Fibroblast of villous mesenchyme (primary cell): Measurements from ENCODE around the gene KIAA1755. TPM values are rescaled to one million over a fixed set of nuclear protein-coding genes. Genes with fewer than 3 reads are reported as not detected.

Experiments
- DNase-seq: peaks from one replicate; pipeline ENCODE4 v3.0.0-alpha.2; 2010; ENCODE audit warnings: low read depth
- H3K4me3 ChIP-seq: 2 replicates; pipeline ENCODE4 v1.5.1; 2011; ENCODE audit warnings: low read depth, mild to moderate bottlenecking, low read length
- CTCF ChIP-seq: IDR thresholded peaks from 2 replicates; pipeline ENCODE4 v1.5.1; 2012; ENCODE audit warnings: low read depth, mild to moderate bottlenecking, low read length; ENCODE audit not compliant: insufficient read depth
- total RNA-seq: library from RNA; depleted of rRNA; stranded (reverse); fragments of >200 nt; gene quantifications from 2 replicates; pipeline ENCODE4 v1.2.3, GENCODE V29; 2012

The KIAA1755 gene
- total RNA-seq, 1 donor = 1.3 TPM

- H3K4me3 ChIP-seq = no peak overlapping the region
- DNase-seq = no peak
- no peak for TF ChIP-seq CTCF
Measured at GRCh38 chr20:38228436-38228835, 32.1 kb downstream of the KIAA1755 start.

- no peak for TF ChIP-seq CTCF
- no peak for DNase-seq
- H3K4me3 ChIP-seq = no peak overlapping the region
Measured at GRCh38 chr20:38227420-38228360, 32.8 kb downstream of the KIAA1755 start.

GRCh38 chr20:38226553-38226952 is 34.0 kb downstream of the KIAA1755 start:
- H3K4me3 ChIP-seq = no peak overlapping the region
- DNase-seq = no peak
- no peak for TF ChIP-seq CTCF

GRCh38 chr20:38225900-38226263 is 34.7 kb downstream of the KIAA1755 start:
- H3K4me3 ChIP-seq = no peak overlapping the region
- DNase-seq = no peak
- no peak for TF ChIP-seq CTCF

- no peak for TF ChIP-seq CTCF
- no peak for DNase-seq
- no peak overlapping the region for H3K4me3 ChIP-seq
Measured at GRCh38 chr20:38225240-38225899, 35.2 kb downstream of the KIAA1755 start.

- no peak for TF ChIP-seq CTCF
- no peak overlapping the region for H3K4me3 ChIP-seq
- no peak for DNase-seq
Measured at GRCh38 chr20:38224531-38224930, 36.0 kb downstream of the KIAA1755 start.
